SH-SY5Y (cell line): ENCODE measurements around the gene PPP3CA.

ENCODE experiments used
- GATA2 ChIP-seq: IDR thresholded peaks from 2 replicates; pipeline ENCODE4 v1.6.1; 2011; ENCODE audit warnings: mild to moderate bottlenecking, low read depth, low read length
- GATA3 ChIP-seq: IDR thresholded peaks from 2 replicates; pipeline ENCODE4 v1.6.1; 2011; ENCODE audit warnings: low read depth, mild to moderate bottlenecking, low read length, moderate library complexity

- TF ChIP-seq GATA3, result no peak
- no peak for TF ChIP-seq GATA2
These were observed 139.2 kb downstream of the PPP3CA start for GRCh38 chr4:101208171-101208570.
